Activated B cell treated with CpG ODN at 0.5 μM for 24 hours (primary cell): ENCODE measurements around the gene EXD3. TPM values are rescaled to one million over a fixed set of nuclear protein-coding genes. Genes with fewer than 3 reads are reported as not detected.

Experiments used
- ATAC-seq: fragments of 200-7000 bp; cut with Tn5 transposase; one replicate; pipeline ENCODE4 v1.10.0; 2021; ENCODE audit warnings: low read depth, mild to moderate bottlenecking, moderate library complexity
- CTCF ChIA-PET: fragments of 350-600 bp; sonication (Branson Sonifier 250); formaldehyde crosslinking; loops from one replicate; lab custom pipeline; 2021; ENCODE audit warnings: antibody characterized with exemption; lab: Charles Lee
- POLR2A ChIA-PET: fragments of 350-600 bp; sonication (Branson Sonifier 250); formaldehyde crosslinking; loops from one replicate; lab custom pipeline; 2021; ENCODE audit warnings: antibody characterized with exemption; lab: Charles Lee
- DNase-seq: peaks from one replicate; pipeline ENCODE4 v3.0.0; 2022
- H3K27ac Mint-ChIP-seq: one replicate; pipeline ENCODE4 v1.8.0; 2020; ENCODE audit warnings: mixed read lengths
- H3K27me3 Mint-ChIP-seq: one replicate; pipeline ENCODE4 v1.8.0; 2021; ENCODE audit warnings: mixed read lengths
- H3K36me3 Mint-ChIP-seq: one replicate; pipeline ENCODE4 v1.8.0; 2021; ENCODE audit warnings: low read depth, mixed read lengths
- H3K4me1 Mint-ChIP-seq: one replicate; pipeline ENCODE4 v1.8.0; 2021; ENCODE audit warnings: mixed read lengths
- H3K4me3 Mint-ChIP-seq: one replicate; pipeline ENCODE4 v1.8.0; 2020; ENCODE audit warnings: mild to moderate bottlenecking, mixed read lengths
- H3K9me3 Mint-ChIP-seq: one replicate; pipeline ENCODE4 v1.8.0; 2020; ENCODE audit warnings: mixed read lengths
- CTCF ChIP-seq: fragments of 200-600 bp; IDR thresholded peaks from one replicate; pipeline ENCODE4 v1.8.0; 2022; ENCODE audit warnings: antibody characterized with exemption, mild to moderate bottlenecking
- intact Hi-C: fragments of 100-400 bp; cut with micrococcal nuclease; formaldehyde crosslinking; loops from one replicate; pipeline ENCODE4 v1.15.1; 2024
- total RNA-seq: library from RNA; stranded (reverse); gene quantifications from 2 replicates; pipeline ENCODE4 v1.2.3, GENCODE V29; 2022

Gene EXD3
- total RNA-seq, 1 donor from 2014 or later, result 12.8 TPM

- DNase-seq (no peak), ATAC-seq (no peak)
- Mint-ChIP-seq H3K4me1 (no peaks in the 10 kb centered on the region), H3K27me3 (no peaks in the 10 kb centered on the region), H3K9me3 (no peaks in the 10 kb centered on the region), H3K27ac (no peak overlapping the region), H3K36me3 (no peaks in the 10 kb centered on the region), H3K4me3 (no peak overlapping the region)
- TF ChIP-seq CTCF, result no peak
- CTCF ChIA-PET, result no interaction called here
- intact Hi-C loops, result no loop called here
- POLR2A ChIA-PET, result interaction anchor here (0.7 kb wide), 1 partner anchor 63 kb away, joined by 4 read pairs; no protein-coding TSS in a partner anchor
Observed at GRCh38 chr9:137369911-137370764, 52.8 kb downstream of the EXD3 start.

GRCh38 chr9:137369061-137369787 lies 53.7 kb downstream of the EXD3 start:
- DNase-seq (no peak), ATAC-seq (no peak)
- Mint-ChIP-seq H3K4me3 (no peak overlapping the region), H3K27ac (no peak overlapping the region), H3K9me3 (no peaks in the 10 kb centered on the region), H3K27me3 (no peaks in the 10 kb centered on the region), H3K4me1 (no peaks in the 10 kb centered on the region), H3K36me3 (no peaks in the 10 kb centered on the region)
- intact Hi-C loops, result no loop called here
- CTCF ChIA-PET, result no interaction called here
- no peak for TF ChIP-seq CTCF
- POLR2A ChIA-PET, result no interaction called here

GRCh38 chr9:137368431-137369035 lies 54.4 kb downstream of the EXD3 start:
- ChIA-PET POLR2A (no interaction called here), CTCF (no interaction called here)
- no peak for TF ChIP-seq CTCF
- no peak overlapping the region for H3K27ac Mint-ChIP-seq
- intact Hi-C loops, result no loop called here
- H3K4me3 Mint-ChIP-seq, result no peak overlapping the region
- no peaks in the 10 kb centered on the region for H3K36me3 Mint-ChIP-seq
- peaks cover 2% of the 10 kb centered on the region for H3K9me3 Mint-ChIP-seq
- DNase-seq (no peak), ATAC-seq (no peak)
- H3K4me1 Mint-ChIP-seq, result no peaks in the 10 kb centered on the region
- H3K27me3 Mint-ChIP-seq, result no peaks in the 10 kb centered on the region

GRCh38 chr9:137367506-137368430 lies 55.2 kb downstream of the EXD3 start:
- Mint-ChIP-seq H3K4me3 (no peak overlapping the region), H3K27me3 (no peaks in the 10 kb centered on the region)
- CTCF ChIA-PET, result no interaction called here

More at GRCh38 chr9:137367506-137368430, 55.2 kb downstream of the EXD3 start:
- Mint-ChIP-seq H3K36me3 (no peaks in the 10 kb centered on the region), H3K27ac (no peak overlapping the region), H3K4me1 (no peaks in the 10 kb centered on the region), H3K9me3 (peaks cover 2% of the 10 kb centered on the region)
- TF ChIP-seq CTCF, result no peak
- POLR2A ChIA-PET, result no interaction called here
- ATAC-seq (no peak), DNase-seq (no peak)
- intact Hi-C loops, result no loop called here
